Tibial nerve (tissue), 4 donors: ENCODE measurements around the gene HS6ST3. TPM values are rescaled to one million over a fixed set of nuclear protein-coding genes. Genes with fewer than 3 reads are reported as not detected.

Source experiments
- DNase-seq, 2 donors: peaks; one replicate each; pipeline ENCODE4 v3.0.0-alpha.2; 2019; ENCODE audit warnings: low spot score in 2 of 2
- H3K27ac ChIP-seq, 4 donors: fragments of 200-600 bp; sonication (generic) in 3 of 4; one replicate each; pipeline ENCODE4 v1.5.1; 2017 to 2019; ENCODE audit warnings: mild to moderate bottlenecking in 1 of 4
- H3K27me3 ChIP-seq, 2 donors: fragments of 200-600 bp; sonication (generic) in 1 of 2; one replicate each; pipeline versions ENCODE4 v1.5.1 to v1.6.0; 2017 to 2019
- H3K36me3 ChIP-seq, 3 donors: fragments of 200-600 bp; sonication (generic); one replicate each; pipeline ENCODE4 v1.5.1; 2018 to 2019
- H3K4me1 ChIP-seq, 4 donors: fragments of 200-600 bp; sonication (generic) in 3 of 4; one replicate each; pipeline ENCODE4 v1.5.1; 2017 to 2019
- H3K4me3 ChIP-seq, 4 donors: fragments of 200-600 bp; sonication (generic) in 3 of 4; one replicate each; pipeline ENCODE4 v1.5.1; 2017 to 2019; ENCODE audit warnings: mild to moderate bottlenecking in 1 of 4, moderate library complexity in 1 of 4
- H3K9me3 ChIP-seq, 4 donors: fragments of 200-600 bp; sonication (generic) in 3 of 4; one replicate each; pipeline ENCODE4 v1.5.1; 2017 to 2019
- EP300 ChIP-seq, 2 donors: sonication (generic); formaldehyde crosslinking; IDR thresholded peaks; one replicate each; pipeline ENCODE4 v1.6.1; 2017; ENCODE audit warnings: antibody characterized with exemption in 2 of 2, mild to moderate bottlenecking in 1 of 2
- POLR2A ChIP-seq, 2 donors: fragments of 450-650 bp; IDR thresholded peaks; one replicate each; pipeline ENCODE4 v1.6.1; 2017; ENCODE audit warnings: antibody characterized with exemption in 2 of 2, mild to moderate bottlenecking in 2 of 2, moderate library complexity in 2 of 2
- WGBS, 2 donors: methylation state at CpG; one replicate each; pipeline ENCODE4 v1.1.5; 2018; 5-methylcytosine and 5-hydroxymethylcytosine counted together
- total RNA-seq, 4 donors: library from RNA; depleted of rRNA; stranded (reverse); fragments of >200 nt; gene quantifications; one replicate each; pipeline ENCODE4 v1.1.0, GENCODE V29; 2016
- TF ChIP-seq, protein P1 (sequence below), 5 experiments: fragments of 200-600 bp in 3 of 5; fragments of 450-650 bp in 2 of 5; sonication (generic) in 3 of 5; IDR thresholded peaks; one replicate each; pipeline ENCODE4 v1.5.1; 2016 to 2019; ENCODE audit warnings: antibody characterized with exemption in 5 of 5, mild to moderate bottlenecking in 3 of 5, moderate library complexity in 2 of 5

Gene HS6ST3
- total RNA-seq, 4 donors from 2014 or later: 0.21 to 1.1 (median 0.79) TPM

DNA sequence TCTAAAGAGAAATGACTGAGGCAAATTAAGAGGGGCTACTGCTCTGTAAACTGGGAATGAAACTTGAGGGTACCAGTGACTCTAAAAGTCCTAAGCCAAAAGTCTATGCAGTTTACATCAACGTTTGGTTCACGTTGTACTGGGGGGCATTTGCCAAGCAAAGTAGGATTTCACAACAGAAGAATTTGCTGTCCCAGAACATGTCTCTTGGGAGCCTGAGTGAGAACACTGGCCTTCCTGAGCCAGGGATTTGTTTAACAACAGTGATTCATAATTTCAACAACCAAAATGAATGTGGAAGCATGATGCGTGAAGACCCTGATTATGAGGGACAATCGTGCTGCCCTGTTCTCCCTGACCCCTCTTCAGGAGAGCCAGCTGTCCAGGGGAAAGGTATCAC is 726.4 kb downstream of the HS6ST3 start:
- Histone ChIP-seq H3K36me3 (no peaks in the 10 kb centered on the region), H3K9me3 (no peaks in the 10 kb centered on the region), H3K27me3 (no peaks in the 10 kb centered on the region), H3K27ac (peak overlapping the region; percentile 22 to 78 (median 35)), H3K4me3 (no peak overlapping the region), H3K4me1 (peaks cover 0 to 10% (median 0%) of the 10 kb centered on the region in 4 donors)
- 51 to 55% methylated on average over 4 of the region's 4 CpGs for WGBS, 2 donors
- TF ChIP-seq POLR2A (IDR thresholded peaks at IDR 0.05): no peak
- peak; percentile 68 to 84 for TF ChIP-seq EP300 (IDR thresholded peaks at IDR 0.05)
- TF ChIP-seq, protein P1, sequence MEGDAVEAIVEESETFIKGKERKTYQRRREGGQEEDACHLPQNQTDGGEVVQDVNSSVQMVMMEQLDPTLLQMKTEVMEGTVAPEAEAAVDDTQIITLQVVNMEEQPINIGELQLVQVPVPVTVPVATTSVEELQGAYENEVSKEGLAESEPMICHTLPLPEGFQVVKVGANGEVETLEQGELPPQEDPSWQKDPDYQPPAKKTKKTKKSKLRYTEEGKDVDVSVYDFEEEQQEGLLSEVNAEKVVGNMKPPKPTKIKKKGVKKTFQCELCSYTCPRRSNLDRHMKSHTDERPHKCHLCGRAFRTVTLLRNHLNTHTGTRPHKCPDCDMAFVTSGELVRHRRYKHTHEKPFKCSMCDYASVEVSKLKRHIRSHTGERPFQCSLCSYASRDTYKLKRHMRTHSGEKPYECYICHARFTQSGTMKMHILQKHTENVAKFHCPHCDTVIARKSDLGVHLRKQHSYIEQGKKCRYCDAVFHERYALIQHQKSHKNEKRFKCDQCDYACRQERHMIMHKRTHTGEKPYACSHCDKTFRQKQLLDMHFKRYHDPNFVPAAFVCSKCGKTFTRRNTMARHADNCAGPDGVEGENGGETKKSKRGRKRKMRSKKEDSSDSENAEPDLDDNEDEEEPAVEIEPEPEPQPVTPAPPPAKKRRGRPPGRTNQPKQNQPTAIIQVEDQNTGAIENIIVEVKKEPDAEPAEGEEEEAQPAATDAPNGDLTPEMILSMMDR (IDR thresholded peaks at IDR 0.05): no peak
- DNase-seq: peak; percentile 24 to 78

DNA sequence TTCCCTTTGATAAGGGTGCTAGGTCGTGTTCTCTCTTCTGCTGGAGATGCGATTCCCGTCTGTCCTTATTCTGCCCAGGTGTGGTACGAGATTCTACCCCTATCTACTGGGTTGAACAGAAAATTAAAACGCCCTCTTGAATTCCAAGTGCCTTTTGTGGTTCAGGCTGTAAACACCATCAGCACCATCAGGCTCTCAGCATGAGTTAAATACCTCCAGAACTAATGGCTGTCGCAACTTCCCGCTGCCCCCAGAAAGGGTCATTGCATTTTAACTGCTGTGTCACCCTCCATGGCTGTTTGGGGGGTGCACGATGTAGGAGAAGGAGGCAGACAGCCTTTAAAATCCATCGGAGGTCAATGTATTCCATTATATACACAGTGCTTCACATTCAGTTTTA is 727.0 kb downstream of the HS6ST3 start:
- Histone ChIP-seq H3K4me1 (peaks cover 0 to 10% (median 0%) of the 10 kb centered on the region in 4 donors), H3K4me3 (no peak overlapping the region), H3K27ac (peak overlapping the region in 2 of 4 donors; percentile 39 to 78), H3K27me3 (no peaks in the 10 kb centered on the region), H3K9me3 (no peaks in the 10 kb centered on the region), H3K36me3 (no peaks in the 10 kb centered on the region)
- DNase-seq: no peak
- WGBS, 2 donors: 51 to 55% methylated on average over 9 of the region's 9 CpGs
- TF ChIP-seq POLR2A (IDR thresholded peaks at IDR 0.05): no peak
- TF ChIP-seq, protein P1 (IDR thresholded peaks at IDR 0.05): no peak
- TF ChIP-seq EP300 (IDR thresholded peaks at IDR 0.05): no peak

DNA sequence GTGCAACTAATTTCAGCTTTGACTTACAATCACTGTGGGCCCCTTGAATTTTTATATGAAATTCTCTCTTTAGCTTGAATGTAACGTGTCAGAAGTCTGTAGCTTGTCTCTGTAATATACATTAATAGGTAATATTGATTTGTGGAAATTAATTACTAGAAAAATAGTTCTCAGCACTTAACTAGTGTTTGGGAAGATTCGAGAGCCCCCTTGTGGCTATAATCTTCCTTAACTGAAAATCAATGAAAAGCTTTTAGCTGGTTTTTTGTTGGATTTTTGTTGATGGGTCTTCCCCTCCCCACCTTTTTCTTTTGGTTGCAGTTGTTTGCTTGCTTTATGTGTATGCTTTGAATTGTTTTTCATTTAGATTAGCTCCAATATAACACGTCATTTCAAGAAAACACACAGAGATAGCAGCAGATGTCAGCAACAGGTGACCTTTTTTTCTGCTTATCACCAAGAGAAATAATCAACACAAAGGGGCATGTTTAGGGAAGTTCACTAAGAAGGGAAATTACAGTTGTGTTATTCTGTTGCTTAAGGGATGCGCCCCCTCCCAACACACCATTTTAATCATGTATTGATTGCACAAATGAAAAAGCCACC is 727.5 kb downstream of the HS6ST3 start:
- peak in 1 of 2 donors; percentile 31 for DNase-seq
- Histone ChIP-seq H3K9me3 (no peaks in the 10 kb centered on the region), H3K4me3 (no peak overlapping the region), H3K27me3 (no peaks in the 10 kb centered on the region), H3K27ac (no peak overlapping the region), H3K36me3 (no peaks in the 10 kb centered on the region), H3K4me1 (peaks cover 0 to 13% (median 0%) of the 10 kb centered on the region in 4 donors)
- TF ChIP-seq POLR2A (IDR thresholded peaks at IDR 0.05): no peak
- TF ChIP-seq, protein P1 (IDR thresholded peaks at IDR 0.05): peak; percentile 30 to 58 (median 36)
- TF ChIP-seq EP300 (IDR thresholded peaks at IDR 0.05): no peak
- 23 to 31% methylated on average over 4 of the region's 4 CpGs for WGBS, 2 donors

DNA sequence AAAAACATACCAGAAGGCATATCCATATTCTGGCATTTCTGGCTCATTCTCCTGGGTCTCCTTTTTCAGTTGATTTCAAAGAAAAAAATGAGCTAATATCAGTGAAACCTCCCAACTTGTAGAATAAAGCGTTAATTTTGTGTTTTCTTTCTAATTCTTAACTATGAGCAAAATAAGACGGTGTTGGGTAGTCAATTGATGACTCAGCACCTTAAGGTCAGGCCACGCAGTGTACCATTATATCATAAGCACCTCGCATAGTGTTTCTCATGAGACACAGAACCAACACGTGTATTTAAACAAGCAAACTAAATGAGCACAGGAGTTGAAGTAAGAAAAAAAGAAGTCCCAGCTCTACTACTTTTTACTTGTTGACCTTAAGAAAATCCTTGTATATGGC is 729.5 kb downstream of the HS6ST3 start:
- H3K9me3 ChIP-seq: no peaks in the 10 kb centered on the region
- no peak for DNase-seq
- TF ChIP-seq POLR2A (IDR thresholded peaks at IDR 0.05): no peak
- TF ChIP-seq, protein P1 (IDR thresholded peaks at IDR 0.05): no peak
- TF ChIP-seq EP300 (IDR thresholded peaks at IDR 0.05): no peak
- no peaks in the 10 kb centered on the region for H3K27me3 ChIP-seq
- peaks cover 0 to 13% (median 0%) of the 10 kb centered on the region in 4 donors for H3K4me1 ChIP-seq
- 80 to 84% methylated on average over 5 of the region's 5 CpGs for WGBS, 2 donors
- no peak overlapping the region for H3K27ac ChIP-seq
- no peaks in the 10 kb centered on the region for H3K36me3 ChIP-seq
- H3K4me3 ChIP-seq: no peak overlapping the region

DNA sequence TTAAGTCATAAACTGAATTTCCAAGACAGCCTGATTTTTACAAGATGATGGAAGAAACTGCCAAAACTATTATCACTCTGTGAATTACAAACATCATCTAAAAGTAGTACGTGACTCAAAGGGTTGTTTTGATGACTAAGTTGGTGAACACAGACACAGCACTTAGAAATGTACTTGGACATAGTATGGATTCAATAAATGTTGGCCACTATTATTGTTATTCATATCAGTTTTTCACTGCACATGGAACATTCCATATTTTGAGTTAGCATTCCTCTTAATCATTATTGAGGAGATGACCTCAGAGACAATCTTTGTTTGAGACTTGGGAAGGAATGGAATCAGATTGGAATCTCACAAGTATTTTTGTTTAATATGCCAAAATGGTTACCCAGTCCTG is 731.5 kb downstream of the HS6ST3 start:
- 57 to 63% methylated on average over 1 of the region's 1 CpG for WGBS, 2 donors
- H3K4me1 ChIP-seq: peaks cover 0 to 13% (median 0%) of the 10 kb centered on the region in 4 donors
- H3K9me3 ChIP-seq: no peaks in the 10 kb centered on the region
- H3K27me3 ChIP-seq: no peaks in the 10 kb centered on the region
- TF ChIP-seq, protein P1 (IDR thresholded peaks at IDR 0.05): no peak
- TF ChIP-seq EP300 (IDR thresholded peaks at IDR 0.05): no peak
- no peak for TF ChIP-seq POLR2A (IDR thresholded peaks at IDR 0.05)
- no peak overlapping the region for H3K4me3 ChIP-seq
- no peaks in the 10 kb centered on the region for H3K36me3 ChIP-seq
- no peak overlapping the region for H3K27ac ChIP-seq
- DNase-seq: no peak
